Fibroblast of lung (primary cell): Measurements from ENCODE around the gene ZBTB9. TPM values are rescaled to one million over a fixed set of nuclear protein-coding genes. Genes with fewer than 3 reads are reported as not detected.

ENCODE experiments used
- DNase-seq, 2 donors: peaks; one replicate each; pipeline versions ENCODE4 v3.0.0 to v3.0.0-alpha.2; 2010; ENCODE audit warnings: low read depth in 2 of 2
- H2AFZ ChIP-seq: 2 replicates; pipeline ENCODE4 v1.5.1; 2012; ENCODE audit warnings: low read length, control low read depth, inconsistent platforms
- H3K27ac ChIP-seq: 2 replicates; pipeline ENCODE4 v1.5.1; 2011; ENCODE audit warnings: low read length, control low read depth; ENCODE audit not compliant: insufficient read depth
- H3K27me3 ChIP-seq: 2 replicates; pipeline ENCODE4 v1.5.1; 2011; ENCODE audit warnings: mild to moderate bottlenecking, low read length; ENCODE audit not compliant: control insufficient read depth, insufficient read depth
- H3K36me3 ChIP-seq: 2 replicates; pipeline ENCODE4 v1.5.1; 2011; ENCODE audit warnings: low read length; ENCODE audit not compliant: control insufficient read depth, insufficient read depth
- H3K4me1 ChIP-seq: 2 replicates; pipeline ENCODE4 v1.5.1; 2011; ENCODE audit warnings: low read length; ENCODE audit not compliant: control insufficient read depth, insufficient read depth; ENCODE audit errors: extremely low read depth
- H3K4me2 ChIP-seq: 2 replicates; pipeline ENCODE4 v1.5.1; 2011; ENCODE audit warnings: low read length, control low read depth; ENCODE audit not compliant: insufficient read depth; ENCODE audit errors: extremely low read depth
- H3K4me3 ChIP-seq, 4 experiments: fragments of 200-600 bp in 1 of 4; sonication (generic) in 1 of 4; replicated peaks in 1 of 4; 2 replicates each; pipeline ENCODE4 v1.5.1; 2011 to 2016; ENCODE audit warnings: low read length in 4 of 4, low read depth in 3 of 4, mild to moderate bottlenecking in 3 of 4, control low read depth in 2 of 4, inconsistent platforms in 1 of 4, mixed read lengths in 1 of 4; ENCODE audit not compliant: insufficient read depth in 1 of 4; ENCODE audit errors: control extremely low read depth in 1 of 4
- H3K79me2 ChIP-seq: 2 replicates; pipeline ENCODE4 v1.5.1; 2012; ENCODE audit warnings: mild to moderate bottlenecking, low read length, inconsistent platforms; ENCODE audit not compliant: control insufficient read depth, insufficient read depth
- H3K9ac ChIP-seq: 2 replicates; pipeline ENCODE4 v1.5.1; 2011; ENCODE audit warnings: mild to moderate bottlenecking, low read length, control low read depth; ENCODE audit not compliant: insufficient read depth
- H3K9me3 ChIP-seq: 2 replicates; pipeline ENCODE4 v1.5.1; 2012; ENCODE audit warnings: low read depth, low read length; ENCODE audit not compliant: control insufficient read depth, insufficient read depth
- H4K20me1 ChIP-seq: 2 replicates; pipeline ENCODE4 v1.5.1; 2011; ENCODE audit warnings: low read length; ENCODE audit not compliant: control insufficient read depth, insufficient read depth; ENCODE audit errors: extremely low read depth
- CTCF ChIP-seq, 2 donors: IDR thresholded peaks in 1 of 2; conservative IDR thresholded peaks in 1 of 2; 1 replicate in 1 of 2; 2 replicates in 1 of 2; pipeline ENCODE4 v1.5.1; 2011 to 2012; ENCODE audit warnings: low read length in 2 of 2, control low read depth in 1 of 2, inconsistent platforms in 1 of 2, low read depth in 1 of 2, mild to moderate bottlenecking in 1 of 2
- EZH2 ChIP-seq: IDR thresholded peaks from 2 replicates; pipeline ENCODE4 v1.5.1; 2012; ENCODE audit warnings: low read length, control low read depth, mild to moderate bottlenecking; ENCODE audit errors: missing control alignments
- polyA plus RNA-seq, 2 donors: library from polyadenylated mRNA; depleted of rRNA in 1 of 2; stranded (reverse) in 1 of 2; unstranded in 1 of 2; fragments of >200 nt; gene quantifications; 2 replicates each; pipeline ENCODE4 v1.2.1, GENCODE V29; 2011 to 2012; ENCODE audit warnings: missing spikeins in 1 of 2
- total RNA-seq: library from RNA; depleted of rRNA; stranded (reverse); fragments of >200 nt; gene quantifications from 2 replicates; pipeline ENCODE4 v1.2.1, GENCODE V29; 2014

Gene ZBTB9
- total and polyA plus RNA-seq, 2 donors (not counting 1 experiment from before 2014, with no cell fraction given) = 4.1 to 5.2 TPM

DNA sequence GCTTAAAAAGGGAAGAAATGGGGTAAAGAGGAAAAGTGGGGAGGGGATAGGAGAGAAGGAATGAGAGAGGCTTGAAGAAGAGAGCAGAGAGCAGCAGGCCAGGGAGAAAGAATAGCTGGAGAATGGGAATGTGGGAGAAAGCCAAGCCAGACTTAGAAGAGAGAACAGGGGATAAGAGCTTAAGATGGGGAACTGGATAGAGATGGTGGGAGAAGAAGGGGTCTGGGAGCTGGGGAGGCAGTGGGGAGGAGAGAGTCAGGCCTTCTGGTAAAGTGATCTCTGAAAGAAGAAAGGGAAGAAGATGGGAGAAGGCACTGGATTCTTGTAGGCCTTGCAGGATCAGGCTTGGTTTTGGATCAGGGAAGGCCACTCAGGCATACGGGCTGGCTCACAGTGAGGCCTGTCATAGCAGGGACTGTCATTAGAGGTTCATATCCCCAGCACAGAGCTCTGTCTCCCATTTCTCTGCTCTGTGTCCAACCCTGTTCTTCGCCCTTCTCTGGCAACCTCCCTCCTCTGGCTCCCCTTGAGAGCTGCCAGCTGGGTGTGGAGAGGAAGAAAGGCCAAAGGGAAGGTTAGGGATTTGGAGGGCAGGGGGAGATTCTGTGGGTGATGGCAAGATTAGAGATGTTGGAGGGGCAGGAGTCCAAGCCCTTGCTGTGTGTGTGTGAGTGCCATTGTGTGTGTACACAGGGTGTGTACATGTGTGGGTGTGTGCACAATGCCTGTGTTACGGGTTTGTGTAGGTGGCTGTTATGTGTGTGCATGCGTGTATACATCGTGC lies 25.2 kb upstream of the ZBTB9 start:
- peaks cover 40% of the 10 kb centered on the region for H3K4me1 ChIP-seq
- TF ChIP-seq CTCF (conservative IDR thresholded peaks at IDR 0.05 in 1 of 2, IDR thresholded peaks at IDR 0.05 in 1 of 2; ENCODE audit: low read depth in 1 of 2, low read length in 2 of 2) (no peak), EZH2 (no peak)

GRCh38 chr6:33429750-33430052 lies 24.7 kb upstream of the ZBTB9 start:
- H4K20me1 ChIP-seq = no peaks in the 10 kb centered on the region
- H3K4me3 ChIP-seq = no peak overlapping the region
- no peak overlapping the region for H3K9ac ChIP-seq
- H3K9me3 ChIP-seq = no peaks in the 10 kb centered on the region
- H3K27ac ChIP-seq = no peak overlapping the region
- H3K36me3 ChIP-seq = peaks cover 4% of the 10 kb centered on the region
- TF ChIP-seq CTCF (conservative IDR thresholded peaks at IDR 0.05 in 1 of 2, IDR thresholded peaks at IDR 0.05 in 1 of 2; ENCODE audit: low read depth in 1 of 2, low read length in 2 of 2) (no peak), EZH2 (no peak)
- H3K27me3 ChIP-seq = no peaks in the 10 kb centered on the region
- H3K79me2 ChIP-seq = peaks cover 25% of the 10 kb centered on the region
- no peak overlapping the region for H2AFZ ChIP-seq
- peaks cover 35% of the 10 kb centered on the region for H3K4me1 ChIP-seq
- no peak for DNase-seq
- H3K4me2 ChIP-seq = no peak overlapping the region

More for the DNA sequence above, 25.2 kb upstream of the ZBTB9 start:
- no peaks in the 10 kb centered on the region for H3K9me3 ChIP-seq
- no peak overlapping the region for H3K4me2 ChIP-seq
- H3K9ac ChIP-seq = no peak overlapping the region
- no peaks in the 10 kb centered on the region for H4K20me1 ChIP-seq
- no peaks in the 10 kb centered on the region for H3K27me3 ChIP-seq
- peaks cover 4% of the 10 kb centered on the region for H3K36me3 ChIP-seq
- H3K27ac ChIP-seq = no peak overlapping the region
- peak overlapping the region in 1 of 4 experiments; percentile 57 for H3K4me3 ChIP-seq
- H3K79me2 ChIP-seq = peaks cover 25% of the 10 kb centered on the region
- DNase-seq = no peak
- H2AFZ ChIP-seq = no peak overlapping the region

- no peak overlapping the region for H3K4me2 ChIP-seq
- H3K4me1 ChIP-seq = peaks cover 29% of the 10 kb centered on the region
- no peak overlapping the region for H3K9ac ChIP-seq
- H3K79me2 ChIP-seq = peaks cover 25% of the 10 kb centered on the region
- H3K4me3 ChIP-seq = no peak overlapping the region
- no peaks in the 10 kb centered on the region for H3K9me3 ChIP-seq
- no peak overlapping the region for H2AFZ ChIP-seq
- no peak for DNase-seq
- H3K36me3 ChIP-seq = peaks cover 8% of the 10 kb centered on the region
- no peak for TF ChIP-seq EZH2
- TF ChIP-seq CTCF (conservative IDR thresholded peaks at IDR 0.05 in 1 of 2, IDR thresholded peaks at IDR 0.05 in 1 of 2; ENCODE audit: low read depth in 1 of 2, low read length in 2 of 2) = no peak
- peak overlapping the region; percentile 38 for H3K27ac ChIP-seq
- no peaks in the 10 kb centered on the region for H4K20me1 ChIP-seq
- no peaks in the 10 kb centered on the region for H3K27me3 ChIP-seq
These were observed 24.0 kb upstream of the ZBTB9 start for GRCh38 chr6:33430334-33430733.
